ENCODE measurements around the gene INAFM2. TPM values are rescaled to one million over a fixed set of nuclear protein-coding genes. Genes with fewer than 3 reads are reported as not detected.

Gene INAFM2
- total and polyA plus RNA-seq, 9 of the 15 experiments (the other 6 are each of a cell fraction or from before 2014, with no cell fraction given) = 11.8 to 43.1 (median 27.2) TPM

GRCh38 chr15:40279437-40280141, 43.9 kb upstream of the INAFM2 start (continued):
- no peak for TF ChIP-seq ZNF609 (CRISPR knock-in tag; IDR thresholded peaks at IDR 0.05; ENCODE audit: borderline replicate concordance)
- no peak for TF ChIP-seq BRCA1 (IDR thresholded peaks at IDR 0.05)
- TF ChIP-seq BRCA1 (CRISPR knock-in tag; IDR thresholded peaks at IDR 0.05) = no peak
- TF ChIP-seq MAZ (CRISPR knock-in tag; conservative IDR thresholded peaks at IDR 0.05 in 1 of 2, IDR thresholded peaks at IDR 0.05 in 1 of 2) = peak in 1 of 2 experiments; percentile 82; a peak in 3 of 4 replicates
- no peak for TF ChIP-seq FOS (IDR thresholded peaks at IDR 0.05; ENCODE audit: extremely low read depth, insufficient read length)
- TF ChIP-seq BMI1 (IDR thresholded peaks at IDR 0.05; ENCODE audit: low read length) = no peak
- TF ChIP-seq ZBTB33 (CRISPR knock-in tag; IDR thresholded peaks at IDR 0.05) = peak; percentile 35
- TF ChIP-seq XRCC4 (IDR thresholded peaks at IDR 0.05; ENCODE audit: extremely low read depth, insufficient read depth, insufficient read length) = no peak
- TF ChIP-seq GTF2F1 (IDR thresholded peaks at IDR 0.05; ENCODE audit: low read depth, low read length) = no peak
- TF ChIP-seq HCFC1 (IDR thresholded peaks at IDR 0.05; ENCODE audit: low read depth, low read length) = no peak
- no peak for TF ChIP-seq DIDO1 (tag; IDR thresholded peaks at IDR 0.05; ENCODE audit: low read depth)
- no peak for TF ChIP-seq PML (IDR thresholded peaks at IDR 0.05; ENCODE audit: low read length)
- no peak for TF ChIP-seq BRD4 (IDR thresholded peaks at IDR 0.05)
- TF ChIP-seq RBFOX2 (IDR thresholded peaks at IDR 0.05; ENCODE audit: low read depth, low read length) = no peak
- TF ChIP-seq TBP (optimal IDR thresholded peaks at IDR 0.05; ENCODE audit: low read depth, low read length) = no peak
- 0 out of 2 replicates have a peak, but pooled peaks have one; percentile 21 for TF ChIP-seq ETV5 (CRISPR knock-in tag; IDR thresholded peaks at IDR 0.05; ENCODE audit: low read depth)
- TF ChIP-seq KDM2B (CRISPR knock-in tag; IDR thresholded peaks at IDR 0.05) = no peak
- no peak for TF ChIP-seq JUND (IDR thresholded peaks at IDR 0.05; ENCODE audit: borderline replicate concordance, low read depth, low read length)
- TF ChIP-seq JUND (tag; IDR thresholded peaks at IDR 0.05; ENCODE audit: borderline replicate concordance, low read depth, low read length) = no peak
- TF ChIP-seq ZBTB26 (CRISPR knock-in tag; IDR thresholded peaks at IDR 0.05) = no peak
- TF ChIP-seq L3MBTL2 (IDR thresholded peaks at IDR 0.05) = peak; percentile 69

Data from K562 (cell line).